Measurements from ENCODE around the gene KASH5. TPM values are rescaled to one million over a fixed set of nuclear protein-coding genes. Genes with fewer than 3 reads are reported as not detected.

KASH5 gene
- polyA plus RNA-seq, 4 donors: not detected

GRCh38 chr19:49357186-49357585, 30.9 kb upstream of the KASH5 start:
- WGBS, 3 donors: 76 to 79% (median 79%) methylated on average over 9 of the region's 9 CpGs
- peaks cover 0 to 20% (median 0%) of the 10 kb centered on the region in 3 donors for H3K27me3 ChIP-seq (ENCODE audit: control insufficient read depth in 3 of 3, insufficient read depth in 3 of 3, low read length in 3 of 3)
- peaks cover 0 to 2% (median 0%) of the 10 kb centered on the region in 3 donors for H3K4me1 ChIP-seq (ENCODE audit: control insufficient read depth in 3 of 3, insufficient read depth in 2 of 3, low read depth in 1 of 3, low read length in 2 of 3)
- DNase-seq: no peak
- H3K27ac ChIP-seq (ENCODE audit: low read depth in 1 of 3, low read length in 2 of 3): peak overlapping the region in 1 of 3 donors; percentile 1
- FAIRE-seq: no peak
- no peaks in the 10 kb centered on the region for H3K9me3 ChIP-seq (ENCODE audit: control insufficient read depth in 2 of 2, insufficient read depth in 1 of 2, low read depth in 1 of 2, low read length in 1 of 2)
- peaks cover 0 to 21% (median 2%) of the 10 kb centered on the region in 3 donors for H3K36me3 ChIP-seq (ENCODE audit: control insufficient read depth in 3 of 3, insufficient read depth in 2 of 3, low read depth in 1 of 3, low read length in 3 of 3)
- H3K4me3 ChIP-seq (ENCODE audit: low read depth in 1 of 3, low read length in 3 of 3): no peak overlapping the region

- no peak for FAIRE-seq
- H3K9me3 ChIP-seq (ENCODE audit: control insufficient read depth in 2 of 2, insufficient read depth in 1 of 2, low read depth in 1 of 2, low read length in 1 of 2): peaks cover 0 to 5% of the 10 kb centered on the region in 2 donors
- WGBS, 3 donors: 74 to 85% (median 77%) methylated on average over 16 to 17 of the region's 17 CpGs
- peak overlapping the region in 1 of 3 donors; percentile 13 for H3K27ac ChIP-seq (ENCODE audit: low read depth in 1 of 3, low read length in 2 of 3)
- H3K36me3 ChIP-seq (ENCODE audit: control insufficient read depth in 3 of 3, insufficient read depth in 2 of 3, low read depth in 1 of 3, low read length in 3 of 3): peaks cover 0 to 15% (median 2%) of the 10 kb centered on the region in 3 donors
- H3K27me3 ChIP-seq (ENCODE audit: control insufficient read depth in 3 of 3, insufficient read depth in 3 of 3, low read length in 3 of 3): peaks cover 0 to 46% (median 0%) of the 10 kb centered on the region in 3 donors
- no peak overlapping the region for H3K4me3 ChIP-seq (ENCODE audit: low read depth in 1 of 3, low read length in 3 of 3)
- peaks cover 0 to 8% (median 2%) of the 10 kb centered on the region in 3 donors for H3K4me1 ChIP-seq (ENCODE audit: control insufficient read depth in 3 of 3, insufficient read depth in 2 of 3, low read depth in 1 of 3, low read length in 2 of 3)
- no peak for DNase-seq
Observed at GRCh38 chr19:49359851-49360820, 27.9 kb upstream of the KASH5 start.

- H3K36me3 ChIP-seq (ENCODE audit: control insufficient read depth in 3 of 3, insufficient read depth in 2 of 3, low read depth in 1 of 3, low read length in 3 of 3): peaks cover 0 to 10% (median 0%) of the 10 kb centered on the region in 3 donors
- peaks cover 0 to 49% (median 0%) of the 10 kb centered on the region in 3 donors for H3K27me3 ChIP-seq (ENCODE audit: control insufficient read depth in 3 of 3, insufficient read depth in 3 of 3, low read length in 3 of 3)
- H3K9me3 ChIP-seq (ENCODE audit: control insufficient read depth in 2 of 2, insufficient read depth in 1 of 2, low read depth in 1 of 2, low read length in 1 of 2): peaks cover 0 to 5% of the 10 kb centered on the region in 2 donors
- WGBS, 3 donors: 4% methylated on average over 21 to 27 of the region's 27 CpGs
- DNase-seq: peak; percentile 47 to 71
- FAIRE-seq: no peak
- H3K4me1 ChIP-seq (ENCODE audit: control insufficient read depth in 3 of 3, insufficient read depth in 2 of 3, low read depth in 1 of 3, low read length in 2 of 3): peaks cover 0 to 8% (median 2%) of the 10 kb centered on the region in 3 donors
- H3K4me3 ChIP-seq (ENCODE audit: low read depth in 1 of 3, low read length in 3 of 3): peak overlapping the region; percentile 31 to 89 (median 40)
- H3K27ac ChIP-seq (ENCODE audit: low read depth in 1 of 3, low read length in 2 of 3): peak overlapping the region; percentile 47 to 92 (median 74)
Observed at GRCh38 chr19:49361438-49362047, 26.5 kb upstream of the KASH5 start.

GRCh38 chr19:49362048-49362928, 25.8 kb upstream of the KASH5 start, which contains the start of gene TEAD2:
TEAD2 (minus strand) TSS chr19:49362416; CDS start chr19:49360075, 2,341 bp downstream.
- no peak for FAIRE-seq
- Histone ChIP-seq H3K4me1 (ENCODE audit: control insufficient read depth in 3 of 3, insufficient read depth in 2 of 3, low read depth in 1 of 3, low read length in 2 of 3) (peaks cover 0 to 8% (median 2%) of the 10 kb centered on the region in 3 donors), H3K9me3 (ENCODE audit: control insufficient read depth in 2 of 2, insufficient read depth in 1 of 2, low read depth in 1 of 2, low read length in 1 of 2) (peaks cover 0 to 5% of the 10 kb centered on the region in 2 donors), H3K27ac (ENCODE audit: low read depth in 1 of 3, low read length in 2 of 3) (peak within 1 kb of the TSS; percentile 47 to 92 (median 76)), H3K27me3 (ENCODE audit: control insufficient read depth in 3 of 3, insufficient read depth in 3 of 3, low read length in 3 of 3) (peaks cover 0 to 49% (median 0%) of the 10 kb centered on the region in 3 donors), H3K4me3 (ENCODE audit: low read depth in 1 of 3, low read length in 3 of 3) (peak within 1 kb of the TSS; percentile 31 to 89 (median 40)), H3K36me3 (ENCODE audit: control insufficient read depth in 3 of 3, insufficient read depth in 2 of 3, low read depth in 1 of 3, low read length in 3 of 3) (peaks cover 0 to 7% (median 0%) of the 10 kb centered on the region in 3 donors)
- DNase-seq: peak; percentile 32 to 53
- WGBS, 3 donors: 1 to 2% (median 1%) methylated on average over 51 to 52 of the region's 52 CpGs

GRCh38 chr19:49362929-49363267, 25.2 kb upstream of the KASH5 start:
- 1% methylated on average over 14 of the region's 14 CpGs for WGBS, 3 donors
- peaks cover 0 to 5% of the 10 kb centered on the region in 2 donors for H3K9me3 ChIP-seq (ENCODE audit: control insufficient read depth in 2 of 2, insufficient read depth in 1 of 2, low read depth in 1 of 2, low read length in 1 of 2)
- FAIRE-seq: no peak
- no peak for DNase-seq
- H3K36me3 ChIP-seq (ENCODE audit: control insufficient read depth in 3 of 3, insufficient read depth in 2 of 3, low read depth in 1 of 3, low read length in 3 of 3): peaks cover 0 to 5% (median 0%) of the 10 kb centered on the region in 3 donors
- H3K4me1 ChIP-seq (ENCODE audit: control insufficient read depth in 3 of 3, insufficient read depth in 2 of 3, low read depth in 1 of 3, low read length in 2 of 3): peaks cover 0 to 8% (median 2%) of the 10 kb centered on the region in 3 donors
- peak overlapping the region in 1 of 3 donors; percentile 89 for H3K4me3 ChIP-seq (ENCODE audit: low read depth in 1 of 3, low read length in 3 of 3)
- peak overlapping the region in 2 of 3 donors; percentile 76 to 92 for H3K27ac ChIP-seq (ENCODE audit: low read depth in 1 of 3, low read length in 2 of 3)
- peaks cover 0 to 49% (median 0%) of the 10 kb centered on the region in 3 donors for H3K27me3 ChIP-seq (ENCODE audit: control insufficient read depth in 3 of 3, insufficient read depth in 3 of 3, low read length in 3 of 3)

- FAIRE-seq (no peak), DNase-seq (peak; percentile 79 to 96)
- 2 to 4% (median 2%) methylated on average over 42 to 46 of the region's 46 CpGs for WGBS, 3 donors
- H3K36me3 ChIP-seq (ENCODE audit: control insufficient read depth in 3 of 3, insufficient read depth in 2 of 3, low read depth in 1 of 3, low read length in 3 of 3): peaks cover 0 to 3% (median 0%) of the 10 kb centered on the region in 3 donors
- peak within 1 kb of the TSS in 1 of 3 donors; percentile 89 for H3K4me3 ChIP-seq (ENCODE audit: low read depth in 1 of 3, low read length in 3 of 3)
- peak within 1 kb of the TSS in 2 of 3 donors; percentile 76 to 92 for H3K27ac ChIP-seq (ENCODE audit: low read depth in 1 of 3, low read length in 2 of 3)
- peaks cover 0 to 5% of the 10 kb centered on the region in 2 donors for H3K9me3 ChIP-seq (ENCODE audit: control insufficient read depth in 2 of 2, insufficient read depth in 1 of 2, low read depth in 1 of 2, low read length in 1 of 2)
- H3K4me1 ChIP-seq (ENCODE audit: control insufficient read depth in 3 of 3, insufficient read depth in 2 of 3, low read depth in 1 of 3, low read length in 2 of 3): peaks cover 0 to 8% (median 2%) of the 10 kb centered on the region in 3 donors
- peaks cover 0 to 49% (median 0%) of the 10 kb centered on the region in 3 donors for H3K27me3 ChIP-seq (ENCODE audit: control insufficient read depth in 3 of 3, insufficient read depth in 3 of 3, low read length in 3 of 3)
Observed at GRCh38 chr19:49363268-49364082, 24.6 kb upstream of the KASH5 start, which contains the start of gene DKKL1. DKKL1 (plus strand) TSS chr19:49363877; CDS start chr19:49363999, 122 bp downstream.
